Central memory CD4-positive, alpha-beta T cell (primary cell): ENCODE measurements around the gene NMNAT3.

Experiments used
- DNase-seq: peaks from one replicate; pipeline ENCODE4 v3.0.0; 2022

The NMNAT3 gene

DNA sequence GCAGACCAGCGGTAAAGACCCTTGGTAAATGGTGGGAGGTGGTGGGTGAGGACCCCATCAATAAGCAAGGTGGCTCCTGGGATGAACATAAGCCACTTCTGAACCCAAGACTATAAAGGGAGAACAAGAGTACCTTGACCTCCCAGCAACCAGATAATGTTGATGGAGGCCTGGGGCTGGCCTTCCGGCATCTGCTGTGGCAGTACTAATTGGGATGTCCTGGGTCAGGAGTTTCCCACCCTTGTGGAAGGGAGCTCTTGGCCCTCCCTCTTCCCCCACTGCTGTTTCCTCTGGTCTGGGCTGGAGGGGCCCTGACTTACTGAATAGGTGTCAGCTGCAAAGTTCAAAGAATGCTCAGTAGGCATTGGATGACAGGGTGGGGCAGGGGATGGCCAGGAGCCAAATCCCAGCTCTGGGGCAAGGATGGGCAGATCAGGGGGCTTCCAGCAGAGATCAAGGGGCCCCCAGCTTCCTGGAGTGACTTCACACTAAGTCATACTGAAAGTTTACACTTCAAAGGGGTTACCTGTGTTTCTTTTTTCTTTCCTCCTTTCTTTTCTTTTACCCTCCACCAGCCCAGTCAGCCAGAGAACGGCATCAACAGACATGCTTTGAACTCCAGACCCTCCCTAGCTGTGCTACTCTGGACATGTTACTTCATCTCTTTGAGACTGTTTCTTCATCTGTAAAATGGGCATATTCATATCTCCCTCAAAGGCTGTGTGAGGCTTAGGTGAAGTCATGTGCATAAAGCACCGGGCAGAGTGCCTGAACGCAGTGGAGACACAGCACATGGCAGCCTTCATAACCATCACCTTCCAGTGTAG, 139.8 kb downstream of the NMNAT3 start:
- DNase-seq = no peak

DNA sequence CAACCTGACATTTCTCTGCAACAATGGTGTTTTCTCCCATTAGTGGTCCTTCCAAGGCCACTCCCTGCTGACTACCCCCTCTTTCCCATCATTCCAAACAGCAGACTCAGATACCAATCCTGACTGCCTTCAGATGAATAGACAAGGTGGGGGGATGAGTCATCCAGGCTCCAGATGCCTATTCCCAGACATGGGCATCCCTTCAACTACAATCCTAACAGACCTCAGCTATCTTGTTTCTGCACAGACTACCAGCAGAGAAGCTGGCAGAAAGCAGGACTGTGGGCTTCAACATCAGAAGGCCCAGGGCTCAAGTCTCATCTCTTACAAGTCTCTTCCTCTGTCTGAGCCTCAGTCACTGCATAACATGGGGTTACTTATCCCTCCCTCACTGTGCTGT, 140.4 kb downstream of the NMNAT3 start:
- no peak for DNase-seq

DNA sequence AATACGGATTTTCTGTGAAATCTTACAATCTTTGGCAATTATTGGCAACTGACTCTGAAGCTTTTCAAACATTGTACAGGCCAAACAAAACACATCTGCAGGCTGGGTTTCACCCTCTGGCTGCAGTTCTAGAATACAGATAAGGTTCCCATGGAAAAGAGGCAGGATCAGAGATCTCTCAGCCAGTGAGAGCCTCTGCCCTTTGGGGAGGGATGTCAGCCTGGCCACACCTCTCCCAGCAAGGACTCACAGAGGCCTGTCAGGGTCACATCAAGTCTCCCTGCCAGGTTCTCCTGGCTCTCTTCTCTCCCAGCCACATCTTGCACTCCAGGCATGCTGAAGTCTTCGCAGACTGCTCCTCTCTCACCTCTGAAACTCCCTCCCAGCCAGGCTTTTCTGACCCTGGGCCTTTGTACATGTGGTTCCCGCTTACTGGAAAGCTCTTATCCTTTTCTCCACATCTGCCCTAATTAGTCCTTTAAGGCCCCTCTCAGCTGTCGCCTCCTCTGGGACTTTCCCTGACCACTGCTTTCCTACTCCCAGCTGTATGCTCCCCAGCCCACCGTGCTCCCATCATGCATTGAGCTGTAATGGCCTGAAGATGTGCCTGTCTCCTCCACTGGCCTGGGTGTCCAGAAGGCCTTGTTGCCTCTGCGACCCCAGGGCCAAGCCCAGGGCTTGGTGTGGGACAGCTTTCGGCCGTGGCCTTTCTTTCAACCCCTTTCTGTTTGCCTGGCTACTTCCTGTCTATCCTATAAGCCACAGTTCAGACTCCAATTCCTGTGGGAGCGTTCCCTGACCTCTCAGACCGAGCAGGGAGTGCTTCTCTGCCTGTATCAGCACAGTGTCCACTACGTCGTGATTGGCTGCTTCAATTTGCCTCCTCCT, 142.5 kb downstream of the NMNAT3 start:
- no peak for DNase-seq

DNA sequence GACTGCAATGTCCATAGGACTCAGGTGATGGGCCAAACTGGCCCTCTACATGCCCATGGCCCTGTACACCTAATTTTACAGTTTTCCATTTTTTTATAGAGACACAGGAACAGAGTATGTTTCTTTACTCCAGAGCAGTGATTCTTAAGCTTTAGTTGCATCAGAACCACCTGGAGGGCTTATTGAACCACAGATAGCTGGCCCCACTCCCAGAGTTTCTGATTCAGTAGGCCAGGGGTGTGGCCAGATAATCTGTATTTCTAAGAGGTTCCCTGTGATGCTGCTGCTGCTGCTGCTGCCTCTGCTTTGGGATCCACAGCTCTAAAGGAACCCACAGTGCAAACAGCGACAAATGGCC, 143.3 kb downstream of the NMNAT3 start:
- no peak for DNase-seq

DNA sequence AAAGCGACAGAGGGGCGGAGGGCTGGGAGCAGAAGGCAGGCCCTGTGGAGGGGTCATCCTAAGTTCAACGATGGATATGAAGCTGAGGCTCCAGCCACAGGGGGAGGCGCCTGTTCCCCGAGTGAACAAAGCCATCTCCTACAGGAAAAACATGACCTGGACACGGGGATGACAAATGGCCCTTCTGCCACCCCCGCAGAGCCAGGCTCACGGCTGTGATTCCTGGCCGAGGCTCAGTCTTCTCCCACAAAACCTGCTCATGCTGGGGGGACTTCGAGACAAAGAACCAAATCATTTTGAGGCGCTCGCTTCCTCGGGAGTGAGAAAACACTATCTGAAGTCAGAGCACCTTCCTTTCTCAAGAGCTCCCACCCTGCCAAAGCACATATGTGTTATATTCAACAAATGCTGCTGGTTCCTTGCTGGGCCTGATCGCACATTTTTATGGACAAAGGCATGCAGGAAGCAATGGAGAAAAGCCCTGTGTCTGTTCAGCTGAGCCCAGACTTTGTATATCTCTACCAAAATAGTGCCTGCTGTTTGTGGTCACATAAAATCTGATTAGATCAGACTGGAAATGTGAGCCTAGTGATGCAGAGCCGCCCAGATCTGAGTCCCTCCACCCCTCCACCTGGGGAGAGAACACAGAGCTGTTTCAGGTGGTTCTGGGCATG, 143.9 kb downstream of the NMNAT3 start:
- DNase-seq = no peak

DNA sequence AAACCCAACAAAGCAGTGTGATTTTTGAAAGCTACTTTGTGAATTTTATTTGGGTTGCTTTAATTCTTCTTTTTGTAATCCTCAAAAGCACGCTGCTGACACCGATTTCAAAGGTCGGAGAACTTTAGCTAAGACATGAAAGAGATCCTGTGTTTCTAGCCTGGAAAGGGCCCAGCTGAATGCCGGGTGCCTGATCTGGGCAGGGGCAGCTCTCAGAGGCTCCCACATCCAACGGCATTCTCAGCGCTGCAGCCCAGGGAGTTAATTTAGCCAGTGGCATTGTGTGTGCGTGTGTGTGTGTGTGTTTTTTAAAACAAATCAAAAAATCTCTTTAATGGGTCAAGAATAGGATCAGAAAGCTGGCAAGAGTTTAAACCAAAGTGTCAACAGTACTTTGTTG, 144.8 kb downstream of the NMNAT3 start:
- DNase-seq = no peak

DNA sequence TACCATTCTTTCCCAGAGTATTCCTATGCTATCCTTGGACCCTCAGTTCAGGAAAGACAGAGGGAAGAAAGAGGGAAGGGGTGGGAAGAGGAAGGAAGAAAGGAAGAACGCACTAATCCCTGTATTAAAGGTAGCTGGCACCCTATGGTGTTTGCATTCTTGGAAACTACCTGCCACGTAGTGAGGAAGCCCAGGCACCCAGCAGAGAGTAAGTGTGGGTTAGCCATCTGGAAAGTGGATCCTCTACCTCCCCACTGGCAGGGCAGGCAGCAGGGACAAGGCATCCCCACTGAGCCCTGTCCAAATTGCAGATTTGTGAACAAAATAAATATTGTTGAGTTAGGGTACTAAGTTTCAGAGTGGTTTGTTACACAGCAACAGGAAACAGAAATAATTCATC, 147.1 kb downstream of the NMNAT3 start:
- no peak for DNase-seq

DNA sequence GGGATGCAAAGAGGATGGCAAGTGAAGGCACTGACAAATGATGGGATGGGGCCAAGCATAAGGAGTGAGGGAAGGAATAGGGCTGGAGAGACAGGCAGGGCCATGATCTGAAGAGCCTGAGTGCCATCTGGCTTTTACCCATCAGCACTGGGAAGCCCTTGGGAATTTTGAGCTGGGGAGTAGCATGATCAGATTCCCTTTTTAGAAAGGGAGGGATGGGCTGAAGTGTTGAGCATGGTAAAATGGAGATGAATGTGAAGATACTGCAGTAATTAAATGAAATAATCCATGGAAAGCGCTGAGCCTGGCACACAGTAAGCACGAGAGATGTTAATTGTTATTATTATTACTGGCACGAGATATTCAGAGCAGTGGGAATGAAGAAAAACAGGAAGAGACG, 148.1 kb downstream of the NMNAT3 start:
- no peak for DNase-seq

DNA sequence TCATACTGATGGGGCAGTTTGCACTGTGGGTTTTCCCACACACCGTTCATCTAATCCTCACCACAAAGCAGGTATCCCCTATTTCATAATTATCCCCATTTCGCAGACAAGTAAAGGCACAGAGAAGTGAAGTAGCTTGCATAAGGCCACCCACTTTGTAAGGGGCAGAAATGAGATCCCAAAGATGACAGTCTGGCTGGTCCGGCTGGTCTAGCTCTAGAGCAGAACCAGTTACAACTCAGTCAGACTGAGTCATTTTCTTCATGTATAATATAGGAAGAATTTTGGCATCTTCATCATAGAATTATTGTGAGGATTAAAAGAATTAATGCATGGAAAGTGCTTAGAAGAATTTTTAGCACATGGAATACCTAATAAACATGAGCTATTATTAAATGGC, 148.8 kb downstream of the NMNAT3 start:
- DNase-seq = no peak

DNA sequence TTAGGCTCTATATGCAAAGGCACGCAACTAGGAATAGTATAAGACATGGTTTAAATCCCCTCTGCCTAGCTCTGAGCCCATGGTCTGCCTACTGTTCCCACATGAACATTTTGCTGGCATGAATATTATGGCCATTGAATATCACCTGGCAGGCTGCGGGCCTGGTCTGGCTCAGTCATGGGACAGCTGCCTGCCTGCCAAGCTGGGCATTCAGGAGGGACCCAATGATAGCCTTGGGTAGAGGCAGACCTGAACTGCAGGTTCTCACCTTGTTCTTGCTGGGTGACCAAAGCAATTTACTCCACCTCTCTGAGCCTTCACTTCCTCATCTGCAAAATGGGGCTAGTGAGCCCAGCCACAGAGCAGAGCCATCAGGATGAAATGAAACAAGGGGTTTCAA, 149.5 kb downstream of the NMNAT3 start:
- DNase-seq = no peak

DNA sequence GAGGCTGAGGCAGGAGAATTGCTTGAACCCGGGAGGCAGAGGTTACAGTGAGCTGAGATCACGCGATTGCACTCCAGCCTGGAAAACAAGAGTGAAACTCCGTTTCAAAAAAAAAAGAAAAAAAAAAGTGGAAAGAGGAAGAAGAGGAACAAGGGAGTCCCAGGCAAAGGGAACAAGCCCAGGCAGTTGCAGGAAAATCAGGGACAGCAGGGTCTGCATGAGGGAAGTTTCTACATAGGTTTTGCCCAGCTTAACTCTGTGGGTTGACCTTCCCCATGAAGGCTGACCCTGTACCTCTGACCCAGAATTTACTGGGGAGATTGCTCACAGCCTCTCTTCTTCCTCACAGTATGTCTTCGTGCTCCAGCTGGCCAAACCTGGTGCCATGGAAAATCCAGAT, 150.5 kb downstream of the NMNAT3 start:
- DNase-seq = no peak

DNA sequence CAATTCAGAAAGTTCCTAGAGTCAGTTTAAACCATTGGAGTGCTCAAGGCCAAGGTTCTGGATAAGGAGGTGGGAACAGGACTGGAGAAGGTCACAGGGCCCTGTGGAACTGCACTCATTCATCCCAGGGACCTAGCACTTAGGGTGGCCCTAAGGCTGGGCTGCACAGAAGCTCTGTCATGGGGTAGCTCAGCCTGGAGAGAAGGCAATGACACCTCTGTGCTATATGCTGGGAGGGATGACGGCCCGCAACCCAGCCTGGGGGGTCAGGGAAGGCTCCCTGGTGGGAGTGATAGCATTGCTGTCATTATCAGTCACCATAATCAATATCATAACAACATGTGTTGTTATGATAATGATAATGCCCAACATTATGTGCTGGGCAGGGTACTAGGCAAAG, 151.6 kb downstream of the NMNAT3 start:
- no peak for DNase-seq

DNA sequence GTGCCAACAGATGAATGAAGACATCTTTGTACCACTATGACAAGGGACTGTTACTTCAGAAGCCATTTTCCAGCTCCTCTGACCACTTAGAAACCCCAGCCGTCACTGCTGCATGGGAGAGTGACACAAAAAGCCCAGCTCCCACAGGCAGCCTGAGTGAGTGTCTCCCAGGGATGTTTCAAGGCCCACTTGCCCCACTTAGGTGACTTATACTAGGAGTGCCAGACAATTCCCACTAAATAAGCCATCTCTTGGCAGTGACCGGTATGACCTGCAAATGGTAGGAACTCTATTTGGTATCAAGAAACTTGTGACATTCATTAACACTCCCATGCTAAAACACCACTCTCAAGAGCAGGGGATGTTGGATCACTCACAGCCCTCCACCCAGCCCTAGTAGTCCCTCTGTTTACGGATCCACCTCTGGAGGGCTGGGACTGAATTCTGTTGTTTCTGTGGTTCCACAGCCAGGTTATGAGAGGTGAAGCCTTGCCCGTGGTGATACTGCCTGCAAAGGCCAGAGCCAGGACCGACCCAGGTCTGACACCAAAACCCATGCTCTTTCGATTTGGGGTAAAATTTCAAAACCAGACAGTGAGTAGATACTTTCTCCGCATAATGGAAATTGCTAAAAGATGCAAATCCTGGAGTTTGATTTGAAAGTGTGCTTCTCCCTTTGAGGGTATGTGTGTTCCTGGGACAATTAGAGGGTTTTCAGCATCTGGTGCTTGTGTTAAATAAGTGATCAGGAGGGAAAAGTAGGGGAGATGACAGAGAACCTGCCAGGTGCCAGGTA, 152.7 kb downstream of the NMNAT3 start:
- DNase-seq = no peak

DNA sequence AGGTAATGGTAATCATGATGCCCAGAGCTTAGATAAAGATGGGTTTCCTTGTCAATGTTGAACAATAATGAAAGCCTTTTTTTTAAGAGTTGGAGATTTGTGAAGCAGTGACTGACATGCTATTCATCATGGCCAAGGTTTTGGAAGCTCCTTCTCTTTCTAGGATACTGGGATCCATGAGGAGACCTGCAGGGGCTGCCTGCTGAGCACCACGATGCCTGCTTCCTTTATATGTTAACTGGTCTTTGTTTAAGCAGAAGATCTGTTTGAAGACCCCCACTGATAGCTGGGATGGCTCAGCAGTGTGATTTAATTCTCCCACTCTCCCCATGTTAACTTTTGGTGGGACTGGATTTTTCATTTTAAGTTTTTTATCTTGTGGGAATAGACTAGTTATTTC, 154.1 kb downstream of the NMNAT3 start:
- DNase-seq = no peak

DNA sequence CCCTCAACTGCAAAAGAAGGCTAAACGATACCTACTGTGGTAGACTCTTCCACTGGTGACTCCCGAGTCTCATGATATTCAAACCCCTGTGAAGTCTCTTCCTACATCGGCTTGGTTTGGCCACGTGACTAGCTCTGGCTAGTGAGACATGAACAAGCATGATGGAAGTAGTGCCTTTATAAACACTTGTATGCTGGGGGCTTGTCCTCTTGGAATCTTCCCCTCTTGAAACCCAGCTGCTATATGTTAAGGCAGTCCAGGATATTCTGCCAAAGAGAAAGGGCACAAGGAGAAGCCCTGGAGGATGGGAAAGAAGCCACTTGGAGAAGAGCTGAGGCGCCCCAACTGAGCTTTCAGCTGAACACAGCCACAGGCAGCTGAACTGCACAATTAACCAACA, 154.6 kb downstream of the NMNAT3 start:
- DNase-seq = no peak

DNA sequence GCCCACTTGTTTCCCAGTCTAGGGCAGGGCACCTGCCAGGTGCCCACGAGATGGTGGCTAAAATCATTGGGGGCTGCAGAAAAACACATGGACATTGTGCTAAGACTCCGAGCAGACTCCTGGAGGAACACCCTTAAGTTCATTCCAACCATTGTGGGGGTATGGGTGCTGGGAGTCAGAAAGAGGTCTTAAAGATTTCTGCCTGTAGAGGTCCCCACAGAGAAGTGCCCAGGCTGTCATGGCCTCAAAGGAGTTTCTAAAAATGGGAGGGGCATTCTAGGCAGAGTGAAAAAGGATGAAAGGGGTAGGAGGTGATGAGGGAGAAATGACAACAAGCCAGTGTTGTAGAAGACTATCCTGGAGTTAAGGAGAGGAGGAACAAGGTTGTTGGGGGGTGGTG, 155.4 kb downstream of the NMNAT3 start:
- no peak for DNase-seq

DNA sequence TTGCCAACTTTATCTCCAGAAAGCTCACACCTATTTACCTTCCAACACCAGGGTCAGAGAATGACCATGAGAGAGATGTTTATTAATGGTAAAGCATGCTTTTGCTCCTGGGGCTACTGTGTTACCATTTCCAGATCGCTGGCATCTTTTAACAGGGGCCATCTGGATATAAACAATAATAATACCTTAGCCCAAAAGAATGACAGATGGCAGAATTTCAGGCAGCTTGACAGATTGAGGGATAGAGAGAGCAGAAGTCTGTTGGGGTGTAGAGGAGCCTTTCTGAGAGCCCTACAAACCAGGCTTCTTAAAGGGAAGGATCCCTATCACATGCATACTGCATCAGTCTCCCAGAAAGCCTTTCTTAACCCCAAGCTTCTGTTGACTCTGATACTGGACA, 156.0 kb downstream of the NMNAT3 start:
- no peak for DNase-seq

DNA sequence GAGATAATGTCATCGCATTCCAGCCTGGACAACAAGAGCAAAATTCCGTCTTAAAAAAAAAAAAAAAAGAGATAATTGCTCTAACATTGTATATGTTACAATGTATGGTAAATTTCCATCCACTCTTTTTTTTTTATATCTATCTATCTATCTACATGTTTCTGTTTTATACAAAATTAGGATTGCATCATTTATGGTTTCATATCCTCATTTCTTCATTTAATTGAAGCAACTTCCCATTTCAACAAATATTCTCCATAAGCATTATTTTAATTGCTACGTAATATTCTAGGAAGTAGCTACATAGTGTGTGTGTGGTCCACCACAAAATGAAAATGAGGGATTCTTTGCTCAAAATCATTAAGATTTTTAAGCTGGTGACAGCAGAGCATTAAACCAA, 156.6 kb downstream of the NMNAT3 start:
- no peak for DNase-seq

DNA sequence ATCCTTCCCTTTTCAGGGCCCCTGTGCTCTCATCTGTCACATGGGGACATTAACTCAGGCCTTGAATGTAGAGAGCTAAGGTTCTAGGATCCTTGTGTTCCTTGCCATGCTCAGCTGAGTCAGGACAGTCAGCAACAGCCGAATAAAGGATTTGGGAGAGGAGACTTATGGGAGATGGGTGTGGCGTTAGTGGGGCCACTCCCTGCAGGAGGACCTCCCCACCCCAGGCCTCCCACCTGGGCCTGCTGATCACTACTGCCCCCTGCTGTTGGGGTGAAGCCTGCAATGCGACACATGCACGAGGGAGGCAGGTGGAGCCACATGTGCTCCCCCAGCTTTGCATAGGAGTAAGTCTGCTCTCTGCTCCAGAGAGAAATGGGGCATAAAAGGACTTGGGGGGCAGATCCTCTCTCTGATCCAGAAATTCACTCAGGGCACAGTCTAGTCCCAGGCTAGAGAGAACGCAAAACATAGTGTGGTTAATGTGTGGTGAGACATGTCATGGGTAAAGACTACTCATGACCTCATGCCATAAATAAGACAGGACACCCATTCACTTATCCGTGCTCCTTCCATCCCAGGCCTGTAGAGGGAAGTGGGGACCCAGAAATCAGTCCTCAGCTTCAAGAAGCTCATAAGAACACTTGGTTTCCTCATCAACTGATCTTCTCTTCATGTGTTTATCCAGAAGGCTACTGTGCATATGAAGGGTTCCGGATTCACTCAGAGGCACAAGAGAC, 157.6 kb downstream of the NMNAT3 start:
- DNase-seq = no peak

DNA sequence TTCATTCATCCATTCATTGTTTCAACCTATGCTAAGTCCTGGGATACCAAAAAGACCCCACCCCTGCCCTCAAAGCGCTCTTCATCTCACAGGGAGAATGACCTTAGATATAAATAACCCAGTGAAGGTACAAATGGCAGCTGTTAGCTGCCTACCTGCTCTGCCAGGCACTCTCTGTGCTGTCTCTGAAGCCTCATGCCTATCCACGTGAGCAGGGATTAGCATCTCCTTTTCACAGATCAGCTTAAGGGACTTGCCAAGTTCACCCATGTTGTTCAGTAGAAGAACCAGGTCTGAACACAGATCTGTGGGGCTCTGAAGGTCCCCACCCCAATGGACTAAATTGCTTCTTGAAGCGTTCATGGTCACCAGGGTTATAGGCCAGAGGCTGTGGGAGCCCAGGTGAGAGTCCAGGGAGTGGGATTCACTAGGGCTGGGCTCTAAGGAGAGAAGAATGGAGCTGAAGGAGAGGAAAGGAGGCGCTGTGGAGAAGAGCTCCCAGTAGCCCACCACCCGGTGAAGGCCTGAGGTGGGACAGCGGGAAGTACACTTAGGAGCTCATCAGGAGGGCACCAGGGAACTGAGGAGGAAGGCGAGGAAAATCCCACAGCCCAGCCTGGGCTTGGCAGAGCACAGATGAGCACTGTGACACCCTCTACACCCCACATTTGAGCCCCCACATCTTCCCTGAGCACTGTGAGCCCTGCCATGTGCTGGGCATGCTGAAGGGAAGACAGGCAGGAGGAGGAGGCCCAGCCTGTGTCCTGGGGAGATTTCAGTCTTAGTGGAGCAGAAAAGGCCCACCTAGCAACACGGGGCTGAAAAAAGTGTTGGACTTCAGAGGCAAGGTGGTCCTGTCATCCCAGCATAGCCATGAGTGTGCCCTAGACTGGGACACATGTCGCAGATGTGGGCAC, 158.6 kb downstream of the NMNAT3 start:
- DNase-seq = no peak

DNA sequence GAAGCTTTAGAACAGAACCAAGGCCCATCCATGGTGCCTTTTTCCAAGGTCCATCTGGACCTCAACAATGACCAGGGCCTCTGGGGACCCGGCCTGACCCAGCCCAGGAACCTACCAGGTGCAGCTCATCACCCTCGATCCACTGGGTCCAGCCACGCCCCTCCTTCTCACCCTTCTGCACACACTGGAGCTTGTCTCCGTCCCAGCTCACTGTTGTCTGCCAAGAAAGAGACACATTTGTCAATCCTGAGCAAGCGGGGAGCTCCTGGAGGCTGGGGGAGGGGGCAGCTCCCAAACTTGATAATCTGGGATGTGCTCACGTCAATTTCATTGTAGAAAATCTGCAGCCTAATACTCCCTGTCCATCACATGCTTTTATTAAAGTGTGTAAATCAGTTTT, 159.5 kb downstream of the NMNAT3 start:
- no peak for DNase-seq
